ENCODE data around the gene DDX52. TPM values are rescaled to one million over a fixed set of nuclear protein-coding genes. Genes with fewer than 3 reads are reported as not detected.

DDX52 gene
- 16.1 and 20.4 TPM in 2 replicates for total RNA-seq

GRCh38 chr17:37643118-37643766 is at the start of gene DDX52:
Gene DDX52, minus strand, starts transcription at chr17:37643446. Its CDS starts 26 bp downstream, at chr17:37643420.

GRCh38 chr17:37609170-37610040 is 33.8 kb downstream of the DDX52 start, which contains the start of gene SYNRG:
Gene SYNRG, minus strand, starts transcription at chr17:37609418. Its CDS starts 63 bp downstream, at chr17:37609355.

Other genes with a start within 250 kb of the DDX52 start
- 55.1 and 56.2 TPM in 2 replicates for gene ACACA, start 236.6 kb downstream of the DDX52 start, total RNA-seq
- gene TADA2A, start 236.6 kb downstream of the DDX52 start, total RNA-seq, result 8.2 and 11.8 TPM in 2 replicates
- gene DUSP14, start 153.6 kb downstream of the DDX52 start, total RNA-seq, result 47.0 and 56.8 TPM in 2 replicates
- gene SYNRG, start 34.0 kb downstream of the DDX52 start, total RNA-seq, result 14.4 and 16.4 TPM in 2 replicates
- not detected in 2 replicates for gene HNF1B, start 101.6 kb upstream of the DDX52 start, total RNA-seq

All from myometrial cell (primary cell).